K562 (cell line): ENCODE results near the gene PDE3A.
"Not testable (repeated sequence)": the region's sequence is repeated elsewhere in the genome, so short reads cannot be mapped to it uniquely, and the experiment has no call there.

Experiments
- BRF2 ChIP-seq: IDR thresholded peaks from 3 replicates; pipeline ENCODE4 v1.6.1; 2011; ENCODE audit warnings: borderline replicate concordance, mild to moderate bottlenecking; ENCODE audit not compliant: insufficient read length, insufficient read depth
- CTCF ChIP-seq, 3 experiments: IDR thresholded peaks in 2 of 3; conservative IDR thresholded peaks in 1 of 3; 2 replicates each; pipeline ENCODE4 v1.5.1; 2011 to 2012; ENCODE audit warnings: low read length in 3 of 3, mild to moderate bottlenecking in 3 of 3, control low read depth in 2 of 3, improper control_type of control experiment in 1 of 3, inconsistent platforms in 1 of 3, low read depth in 1 of 3, mixed read lengths in 1 of 3, moderate library complexity in 1 of 3; ENCODE audit not compliant: insufficient read depth in 2 of 3
- HSF4 ChIP-seq: fragments of 250-450 bp; sonication (Bioruptor Pico); IDR thresholded peaks from 2 replicates; pipeline ENCODE4 v2.1.2; 2022; ENCODE audit warnings: mild to moderate bottlenecking, moderate library complexity, borderline replicate concordance
- MAFG ChIP-seq: fragments of 450-650 bp; conservative IDR thresholded peaks from 2 replicates; pipeline ENCODE4 v1.6.1; 2016; ENCODE audit warnings: missing genetic modification characterization, missing compliant biosample characterization
- MLX ChIP-seq, 2 experiments: fragments of 450-650 bp in 1 of 2; sonication (generic) in 1 of 2; formaldehyde crosslinking; conservative IDR thresholded peaks; 2 replicates each; pipeline versions ENCODE4 v1.4.0 to v1.8.1; 2020 to 2022; ENCODE audit warnings: mild to moderate bottlenecking in 1 of 2, missing genetic modification reagents in 1 of 2
- PCBP2 ChIP-seq: fragments of 200-400 bp; formaldehyde crosslinking; IDR thresholded peaks from 2 replicates; pipeline ENCODE4 v1.6.1; 2018; ENCODE audit warnings: low read length, low read depth, mild to moderate bottlenecking, moderate library complexity; ENCODE audit not compliant: poor library complexity, severe bottlenecking
- ZBTB33 ChIP-seq: sonication (generic); formaldehyde crosslinking; IDR thresholded peaks from 2 replicates; pipeline ENCODE4 v1.8.1; 2023; ENCODE audit warnings: mild to moderate bottlenecking, missing genetic modification reagents
- ZNF121 ChIP-seq: sonication (generic); formaldehyde crosslinking; conservative IDR thresholded peaks from 2 replicates; pipeline ENCODE4 v1.8.0; 2022; ENCODE audit warnings: missing genetic modification reagents

DNA sequence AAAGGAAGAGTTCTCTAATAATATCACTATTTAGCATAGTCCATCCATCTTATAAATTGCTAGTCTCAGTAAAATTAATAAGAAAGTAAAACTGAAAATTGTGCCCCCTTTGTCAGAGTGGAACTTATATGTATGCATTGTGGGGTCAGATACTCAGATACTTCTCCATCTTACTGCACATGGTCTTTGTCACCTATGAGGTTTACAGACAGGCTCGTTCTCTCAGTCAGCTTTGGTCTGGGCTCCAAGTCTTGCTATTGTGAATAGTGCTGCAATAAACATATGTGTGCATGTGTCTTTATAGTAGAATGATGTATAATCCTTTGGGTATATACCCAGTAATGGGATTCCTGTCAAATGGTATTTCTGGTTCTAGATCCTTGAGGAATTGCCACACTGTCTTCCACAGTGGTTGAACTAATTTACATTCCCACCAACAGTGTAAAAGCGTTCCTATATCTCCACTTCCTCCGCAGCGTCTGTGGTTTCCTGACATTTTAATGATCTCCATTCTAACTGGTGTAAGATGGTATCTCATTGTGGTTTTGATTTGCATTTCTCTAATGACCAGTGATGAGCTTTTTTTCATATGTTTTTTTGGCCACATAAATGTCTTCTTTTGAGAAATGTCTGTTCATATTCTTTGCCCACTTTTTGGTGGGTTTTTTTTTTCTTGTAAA is 37.4 kb upstream of the PDE3A start:
- TF ChIP-seq CTCF (IDR thresholded peaks at IDR 0.05 in 2 of 3, conservative IDR thresholded peaks at IDR 0.05 in 1 of 3; ENCODE audit: insufficient read depth in 2 of 3, low read depth in 1 of 3, low read length in 3 of 3); MAFG; ZNF121; HSF4 (CRISPR knock-in tag); MLX (CRISPR knock-in tag; conservative IDR thresholded peaks at IDR 0.05); ZBTB33 (CRISPR knock-in tag); PCBP2; BRF2: not testable (repeated sequence)
